ENCODE measurements around the gene CNTN6. TPM values are rescaled to one million over a fixed set of nuclear protein-coding genes. Genes with fewer than 3 reads are reported as not detected.

CNTN6 gene
- total RNA-seq, 2 donors from 2014 or later = not detected

DNA sequence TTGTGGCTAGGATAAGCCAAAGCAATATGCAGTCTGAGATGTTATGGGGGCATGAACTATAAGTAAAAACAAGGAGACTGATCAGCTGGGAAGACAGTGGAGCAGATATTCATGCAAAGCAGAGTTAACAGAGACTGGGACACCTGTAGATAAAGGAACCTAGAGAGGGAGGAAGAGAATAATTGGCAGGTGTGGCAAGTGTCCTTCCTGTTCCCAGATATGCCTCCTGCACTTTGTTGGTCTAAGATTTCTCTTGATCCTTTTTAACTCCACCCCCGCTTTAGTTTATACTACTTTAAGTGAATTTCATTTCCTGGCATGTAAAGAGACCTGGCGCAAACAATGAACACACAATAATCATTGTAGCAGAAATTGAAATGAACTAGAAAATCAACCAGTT, 169.4 kb downstream of the CNTN6 start:
- H3K27ac Mint-ChIP-seq = no peak overlapping the region
- no peaks in the 10 kb centered on the region for H3K4me1 Mint-ChIP-seq
- no peak for ATAC-seq

DNA sequence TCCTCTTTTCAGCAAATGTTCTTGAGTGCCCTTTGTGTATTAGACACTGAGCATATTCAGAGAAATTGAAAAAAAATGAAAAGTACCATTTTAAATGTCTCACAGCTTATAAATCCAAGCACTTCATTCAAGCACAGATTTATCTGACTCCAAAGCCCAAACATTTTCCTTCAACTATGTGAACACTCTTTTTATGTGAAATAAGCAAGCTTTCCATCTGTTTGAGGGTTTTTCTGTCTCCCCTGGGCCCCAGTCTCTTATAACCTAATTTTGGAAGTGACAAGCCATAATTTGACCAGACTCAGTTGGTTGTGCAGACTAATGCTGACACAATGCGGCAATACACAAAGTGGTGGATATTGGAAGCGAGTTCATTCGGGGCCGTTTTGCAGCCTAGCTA, 170.3 kb downstream of the CNTN6 start:
- H3K27me3 Mint-ChIP-seq = no peaks in the 10 kb centered on the region
- H3K4me3 Mint-ChIP-seq = no peak overlapping the region
- ATAC-seq = no peak
- H3K27ac Mint-ChIP-seq = no peak overlapping the region
- H3K9me3 ChIP-seq (ENCODE audit: control insufficient read depth, low read length, poor library complexity, severe bottlenecking) = no peaks in the 10 kb centered on the region
- no peaks in the 10 kb centered on the region for H3K4me1 Mint-ChIP-seq
- DNase-seq = no peak
- H3K36me3 Mint-ChIP-seq (ENCODE audit: low read depth) = no peaks in the 10 kb centered on the region

More for the DNA sequence above, 169.4 kb downstream of the CNTN6 start:
- Mint-ChIP-seq H3K27me3 (no peaks in the 10 kb centered on the region), H3K36me3 (ENCODE audit: low read depth) (no peaks in the 10 kb centered on the region), H3K4me3 (no peak overlapping the region)
- no peaks in the 10 kb centered on the region for H3K9me3 ChIP-seq (ENCODE audit: control insufficient read depth, low read length, poor library complexity, severe bottlenecking)
- no peak for DNase-seq

DNA sequence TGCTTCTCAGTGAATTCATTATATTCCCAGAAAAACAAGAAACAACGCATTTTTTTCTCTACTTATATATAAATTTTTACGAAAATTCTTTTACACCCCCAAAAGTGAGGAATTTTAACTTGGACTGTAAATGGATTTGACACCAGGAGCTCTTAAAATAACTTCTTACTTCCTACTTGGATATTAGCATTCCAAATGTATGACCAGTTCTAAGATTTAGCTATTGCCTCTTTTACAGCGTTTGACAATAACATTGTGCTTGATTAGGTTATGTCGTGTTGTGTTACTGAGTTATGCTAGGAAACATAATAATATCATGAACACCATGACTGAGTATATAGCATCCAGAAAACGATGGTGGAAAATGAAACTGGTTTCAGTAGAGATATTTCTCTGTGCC, 177.0 kb downstream of the CNTN6 start:
- ATAC-seq = no peak
- Mint-ChIP-seq H3K27me3 (no peaks in the 10 kb centered on the region), H3K27ac (no peak overlapping the region), H3K36me3 (ENCODE audit: low read depth) (no peaks in the 10 kb centered on the region), H3K4me1 (no peaks in the 10 kb centered on the region), H3K4me3 (no peak overlapping the region)
- no peaks in the 10 kb centered on the region for H3K9me3 ChIP-seq (ENCODE audit: control insufficient read depth, low read length, poor library complexity, severe bottlenecking)
- no peak for DNase-seq

DNA sequence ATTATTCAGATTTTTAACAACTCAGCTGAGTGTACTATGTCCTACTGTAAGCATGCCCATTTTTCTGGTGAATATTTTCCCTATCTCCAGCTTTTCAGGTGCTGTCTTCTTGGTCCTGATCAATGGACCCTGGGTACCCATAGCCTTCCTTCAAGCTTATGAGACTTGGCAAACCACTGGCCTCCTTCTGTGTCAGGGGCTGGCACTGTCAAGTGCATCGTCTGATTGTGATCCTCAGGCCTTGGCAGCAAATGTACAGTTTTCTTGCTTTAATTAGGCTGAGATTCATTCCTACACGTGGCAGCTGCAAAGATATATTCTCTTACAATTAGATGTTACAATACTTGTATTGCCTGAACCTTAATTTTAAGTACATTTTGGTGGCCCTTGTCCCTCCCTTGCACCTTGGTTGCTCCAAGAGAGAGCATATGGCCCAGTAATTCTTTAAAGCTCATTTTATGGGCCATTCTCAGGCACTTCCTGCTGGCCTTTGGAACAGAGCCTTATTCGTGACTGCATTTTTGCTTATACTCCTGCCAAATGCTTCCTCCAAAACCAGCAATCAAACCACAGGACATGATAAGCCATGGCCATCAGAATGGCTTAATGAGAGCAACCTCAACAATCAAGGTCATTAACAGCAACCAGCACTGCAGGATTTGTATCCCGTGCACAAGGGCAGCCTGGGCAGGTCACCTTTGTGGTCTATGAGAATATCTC, 179.9 kb downstream of the CNTN6 start:
- no peak for ATAC-seq
- Mint-ChIP-seq H3K27me3 (no peaks in the 10 kb centered on the region), H3K36me3 (ENCODE audit: low read depth) (no peaks in the 10 kb centered on the region), H3K27ac (no peak overlapping the region), H3K4me1 (no peaks in the 10 kb centered on the region), H3K4me3 (no peak overlapping the region)
- H3K9me3 ChIP-seq (ENCODE audit: control insufficient read depth, low read length, poor library complexity, severe bottlenecking) = no peaks in the 10 kb centered on the region
- DNase-seq = no peak

DNA sequence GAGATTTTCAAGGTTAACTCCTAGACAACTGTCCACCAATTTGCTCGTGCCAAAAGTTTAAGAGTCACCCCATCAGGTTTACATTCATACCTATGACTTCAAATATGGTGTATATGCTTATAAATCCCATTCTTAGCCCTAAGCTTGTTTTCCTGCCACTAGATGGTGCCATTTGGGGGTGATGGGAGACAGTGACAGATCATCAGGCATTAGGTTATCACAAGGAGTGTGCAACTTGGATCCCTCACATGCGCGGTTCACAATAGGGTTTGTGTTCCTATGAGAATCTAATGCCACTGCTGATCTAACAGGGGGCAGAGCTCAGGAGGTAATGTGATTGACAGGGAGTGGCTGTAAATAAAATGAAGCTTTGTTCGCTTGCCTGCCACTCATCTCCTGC, 182.7 kb downstream of the CNTN6 start:
- no peaks in the 10 kb centered on the region for H3K9me3 ChIP-seq (ENCODE audit: control insufficient read depth, low read length, poor library complexity, severe bottlenecking)
- no peak for DNase-seq
- Mint-ChIP-seq H3K27ac (no peak overlapping the region), H3K4me3 (no peak overlapping the region), H3K4me1 (no peaks in the 10 kb centered on the region), H3K27me3 (no peaks in the 10 kb centered on the region), H3K36me3 (ENCODE audit: low read depth) (no peaks in the 10 kb centered on the region)
- ATAC-seq = no peak

DNA sequence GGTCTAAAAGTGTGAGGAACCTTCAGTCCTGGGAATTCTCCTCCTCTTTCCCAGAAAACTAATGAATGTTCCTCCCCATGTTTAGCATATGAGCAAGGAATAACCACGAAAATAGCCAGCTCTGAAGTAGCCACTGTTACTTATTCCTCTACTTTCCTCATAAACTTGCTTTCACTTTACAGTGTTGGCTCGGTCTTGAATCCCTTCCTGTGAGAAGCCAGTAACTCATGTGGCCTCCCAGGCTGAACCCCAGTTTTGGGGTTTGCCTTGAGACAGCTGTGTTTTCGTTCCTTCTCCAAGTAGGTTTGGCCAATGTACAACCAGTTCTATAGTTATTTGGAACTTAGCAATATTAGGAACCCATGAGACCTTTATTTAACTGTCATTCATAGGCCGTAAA, 195.0 kb downstream of the CNTN6 start:
- no peaks in the 10 kb centered on the region for H3K9me3 ChIP-seq (ENCODE audit: control insufficient read depth, low read length, poor library complexity, severe bottlenecking)
- Mint-ChIP-seq H3K36me3 (ENCODE audit: low read depth) (no peaks in the 10 kb centered on the region), H3K27me3 (no peaks in the 10 kb centered on the region), H3K4me1 (no peaks in the 10 kb centered on the region), H3K4me3 (no peak overlapping the region), H3K27ac (no peak overlapping the region)
- DNase-seq (no peak), ATAC-seq (no peak)

DNA sequence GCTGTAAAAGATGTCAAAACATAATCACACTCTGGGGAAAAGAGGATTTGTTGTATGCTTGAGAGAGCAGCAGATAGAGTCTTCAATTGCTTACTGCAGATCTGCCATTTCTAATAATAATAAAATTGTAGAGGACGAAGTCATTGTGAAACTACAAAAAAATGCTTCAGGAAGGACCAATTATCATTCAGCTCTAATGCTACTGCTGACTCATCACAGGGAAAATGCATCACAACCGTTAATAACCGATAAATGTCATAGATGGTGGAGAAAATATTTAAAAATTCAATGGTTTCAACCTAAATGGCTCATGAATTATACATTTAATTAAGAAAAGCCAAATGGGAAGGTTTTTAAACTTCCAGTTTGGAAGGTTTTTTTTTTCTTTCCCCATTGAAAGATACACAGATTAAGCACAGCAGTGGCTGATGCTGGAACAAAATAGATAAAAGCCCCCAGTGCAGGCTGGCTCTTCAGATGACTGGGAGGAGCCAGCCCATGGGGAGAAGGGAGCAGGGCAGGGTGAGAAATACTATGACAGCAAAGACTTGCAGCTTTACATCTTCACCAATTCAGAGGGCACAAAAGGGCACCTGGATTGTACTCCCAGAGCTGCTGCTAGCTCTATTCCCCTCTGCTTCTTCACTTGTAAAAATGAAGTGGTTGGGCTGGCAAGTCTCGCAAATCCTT, 196.1 kb downstream of the CNTN6 start:
- H3K9me3 ChIP-seq (ENCODE audit: control insufficient read depth, low read length, poor library complexity, severe bottlenecking) = no peaks in the 10 kb centered on the region
- no peaks in the 10 kb centered on the region for H3K36me3 Mint-ChIP-seq (ENCODE audit: low read depth)
- no peaks in the 10 kb centered on the region for H3K27me3 Mint-ChIP-seq
- ATAC-seq (no peak), DNase-seq (no peak)
- no peak overlapping the region for H3K4me3 Mint-ChIP-seq
- no peak overlapping the region for H3K27ac Mint-ChIP-seq
- no peaks in the 10 kb centered on the region for H3K4me1 Mint-ChIP-seq

DNA sequence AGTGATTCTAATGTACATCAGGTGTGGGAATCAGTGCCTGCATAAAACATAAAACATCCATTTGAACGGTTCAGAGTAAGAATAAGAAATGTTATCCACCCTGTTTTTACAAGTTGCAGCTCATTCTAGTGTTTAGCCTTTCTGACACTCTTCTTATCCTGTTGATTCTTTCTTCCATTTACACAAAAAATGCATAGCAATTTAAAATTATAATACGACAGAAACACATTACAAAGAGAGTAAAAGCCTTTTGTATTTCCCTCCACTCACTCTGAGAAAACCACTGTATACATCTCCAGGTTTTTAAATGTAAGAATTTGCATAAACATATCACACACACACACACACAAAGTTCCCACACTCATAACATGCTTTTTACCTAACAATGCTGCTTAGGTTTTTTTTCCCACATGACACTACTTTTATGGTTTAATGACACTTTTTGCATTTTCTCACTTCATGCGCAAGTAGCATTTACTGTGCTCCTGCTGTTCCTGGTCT, 199.8 kb downstream of the CNTN6 start:
- no peaks in the 10 kb centered on the region for H3K27me3 Mint-ChIP-seq
- DNase-seq = no peak
- no peak overlapping the region for H3K4me3 Mint-ChIP-seq
- H3K36me3 Mint-ChIP-seq (ENCODE audit: low read depth) = no peaks in the 10 kb centered on the region
- ATAC-seq = no peak
- no peaks in the 10 kb centered on the region for H3K9me3 ChIP-seq (ENCODE audit: control insufficient read depth, low read length, poor library complexity, severe bottlenecking)
- H3K27ac Mint-ChIP-seq = no peak overlapping the region
- no peaks in the 10 kb centered on the region for H3K4me1 Mint-ChIP-seq

DNA sequence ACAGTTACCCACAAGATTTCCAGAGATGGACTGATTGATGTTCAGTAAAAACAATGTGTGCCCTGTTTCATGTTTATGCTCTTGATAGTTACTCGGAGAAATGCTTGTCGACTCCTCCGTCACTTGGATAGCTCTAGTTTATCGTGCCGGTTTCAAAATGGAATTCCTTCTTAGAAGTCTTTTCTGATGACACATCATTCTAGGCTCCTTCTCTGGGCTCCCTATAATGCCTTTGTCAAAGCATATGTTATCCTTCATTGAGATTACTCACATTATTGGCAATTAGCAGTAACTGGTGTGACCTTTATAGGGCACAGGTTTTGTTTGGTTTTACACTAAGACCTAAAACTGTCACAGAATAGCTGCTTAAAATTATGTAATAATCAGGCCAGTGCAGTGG, 201.8 kb downstream of the CNTN6 start:
- Mint-ChIP-seq H3K4me1 (no peaks in the 10 kb centered on the region), H3K36me3 (ENCODE audit: low read depth) (no peaks in the 10 kb centered on the region), H3K27ac (no peak overlapping the region), H3K4me3 (no peak overlapping the region), H3K27me3 (no peaks in the 10 kb centered on the region)
- ATAC-seq (no peak), DNase-seq (no peak)
- H3K9me3 ChIP-seq (ENCODE audit: control insufficient read depth, low read length, poor library complexity, severe bottlenecking) = no peaks in the 10 kb centered on the region

DNA sequence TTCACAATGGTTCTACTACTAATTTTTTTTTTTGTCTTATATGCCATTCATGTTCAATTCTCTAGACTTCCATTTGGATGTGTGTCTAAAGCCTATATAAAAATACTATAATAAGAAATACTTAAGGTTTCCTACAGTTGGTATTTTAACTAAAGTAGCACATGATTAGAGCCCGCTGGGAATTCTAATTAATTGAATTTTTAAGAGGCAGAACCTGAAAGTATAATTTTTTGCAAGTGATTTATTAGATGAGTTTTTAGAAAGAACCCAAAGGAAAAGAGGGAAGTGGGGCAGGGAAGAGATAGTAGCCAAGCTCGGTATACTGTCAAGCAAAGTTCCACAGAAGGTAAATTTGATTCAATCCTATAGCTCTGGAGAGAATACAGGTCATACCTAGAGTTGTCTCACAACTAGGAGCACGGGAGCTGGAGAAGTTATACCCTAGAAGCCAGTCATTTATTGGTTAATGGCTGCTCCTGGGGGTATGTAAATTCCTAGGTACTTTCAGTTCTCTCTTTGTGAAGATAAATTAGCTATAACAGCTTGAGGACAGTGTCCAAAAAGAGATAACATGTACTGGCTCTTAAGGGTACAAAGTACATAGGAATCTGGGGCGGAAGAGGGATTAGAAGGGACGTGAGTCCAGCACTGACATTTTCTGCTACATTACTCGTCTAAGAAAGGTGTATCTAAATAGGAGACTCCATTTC, 225.6 kb downstream of the CNTN6 start:
- no peaks in the 10 kb centered on the region for H3K36me3 Mint-ChIP-seq (ENCODE audit: low read depth)
- H3K9me3 ChIP-seq (ENCODE audit: control insufficient read depth, low read length, poor library complexity, severe bottlenecking) = no peaks in the 10 kb centered on the region
- no peak overlapping the region for H3K4me3 Mint-ChIP-seq
- ATAC-seq (no peak), DNase-seq (no peak)
- no peaks in the 10 kb centered on the region for H3K4me1 Mint-ChIP-seq
- no peak overlapping the region for H3K27ac Mint-ChIP-seq
- no peaks in the 10 kb centered on the region for H3K27me3 Mint-ChIP-seq

DNA sequence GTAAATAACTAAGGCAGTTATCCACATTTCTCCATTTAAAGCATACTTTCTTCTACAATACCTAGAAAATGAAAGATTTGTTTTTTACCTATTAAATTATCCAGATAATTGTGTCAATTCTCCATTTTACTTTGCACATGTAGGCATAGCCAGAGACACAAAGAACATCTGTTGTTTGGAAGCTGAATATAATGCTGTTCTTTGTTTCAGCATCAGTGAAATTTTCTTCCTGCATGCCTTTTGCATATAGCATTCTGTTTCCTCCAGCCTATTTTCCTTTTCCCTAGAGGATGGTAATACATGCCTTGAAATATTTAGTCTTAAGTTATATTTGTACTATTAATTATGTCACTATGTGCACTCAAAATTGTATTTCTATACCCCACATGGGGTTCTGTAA, 233.7 kb downstream of the CNTN6 start:
- no peaks in the 10 kb centered on the region for H3K4me1 Mint-ChIP-seq
- H3K27ac Mint-ChIP-seq = no peak overlapping the region
- H3K9me3 ChIP-seq (ENCODE audit: control insufficient read depth, low read length, poor library complexity, severe bottlenecking) = no peaks in the 10 kb centered on the region
- H3K27me3 Mint-ChIP-seq = no peaks in the 10 kb centered on the region
- H3K4me3 Mint-ChIP-seq = no peak overlapping the region
- DNase-seq = no peak
- ATAC-seq = no peak
- no peaks in the 10 kb centered on the region for H3K36me3 Mint-ChIP-seq (ENCODE audit: low read depth)

DNA sequence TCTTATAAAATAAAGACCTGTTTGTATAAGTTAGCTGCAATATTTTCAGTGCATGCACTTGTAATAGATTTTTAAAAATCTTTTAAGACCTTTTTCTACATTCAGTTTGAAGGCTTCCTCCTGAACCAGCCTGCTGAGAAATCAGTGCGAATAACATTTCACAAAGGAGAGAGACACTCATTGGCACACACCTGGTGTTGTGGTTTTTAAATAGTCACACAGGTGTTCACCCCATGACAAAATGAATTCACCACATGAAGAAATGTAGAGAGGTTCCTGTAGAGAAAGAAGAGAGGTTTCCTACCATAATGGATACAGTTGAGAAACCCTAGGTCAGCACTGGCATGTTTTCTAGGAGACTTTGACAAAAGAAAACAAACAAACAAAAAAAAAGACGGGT, 237.3 kb downstream of the CNTN6 start:
- no peaks in the 10 kb centered on the region for H3K4me1 Mint-ChIP-seq
- no peak overlapping the region for H3K27ac Mint-ChIP-seq
- no peaks in the 10 kb centered on the region for H3K27me3 Mint-ChIP-seq
- H3K36me3 Mint-ChIP-seq (ENCODE audit: low read depth) = no peaks in the 10 kb centered on the region
- DNase-seq = no peak
- H3K9me3 ChIP-seq (ENCODE audit: control insufficient read depth, low read length, poor library complexity, severe bottlenecking) = no peaks in the 10 kb centered on the region
- no peak for ATAC-seq
- no peak overlapping the region for H3K4me3 Mint-ChIP-seq

DNA sequence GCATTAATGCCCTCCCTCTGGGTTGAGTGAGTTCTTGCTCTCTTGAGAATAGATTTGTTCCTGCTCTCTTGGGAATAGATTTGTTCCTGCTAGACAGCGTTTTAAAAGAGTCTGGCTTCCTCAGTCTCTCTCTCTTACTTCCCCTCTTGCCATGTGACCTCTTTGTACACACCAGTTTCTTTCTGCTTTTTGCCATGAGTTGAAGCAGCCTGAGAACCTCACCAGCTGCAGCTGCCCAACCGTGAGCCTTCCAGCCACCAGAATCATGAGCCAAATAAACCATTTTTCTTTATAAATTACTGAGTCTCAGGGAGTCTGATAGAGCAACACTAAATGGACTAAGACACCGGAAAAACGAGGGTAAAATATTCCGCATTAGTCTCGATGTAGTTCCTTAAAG, 253.6 kb downstream of the CNTN6 start:
- Mint-ChIP-seq H3K4me3 (no peak overlapping the region), H3K27ac (no peak overlapping the region), H3K36me3 (ENCODE audit: low read depth) (no peaks in the 10 kb centered on the region), H3K4me1 (no peaks in the 10 kb centered on the region), H3K27me3 (no peaks in the 10 kb centered on the region)
- DNase-seq (no peak), ATAC-seq (no peak)
- H3K9me3 ChIP-seq (ENCODE audit: control insufficient read depth, low read length, poor library complexity, severe bottlenecking) = no peaks in the 10 kb centered on the region

Data from T-helper 17 cell (primary cell).